Stimulated activated CD4-positive, alpha-beta T cell treated with anti-CD3 and anti-CD28 coated beads, Interleukin-4, amount 100 ng/mL, for 48 hours (primary cell): ENCODE data around the gene FOXP4.

Experiments
- DNase-seq, 2 donors: peaks; one replicate each; pipeline ENCODE4 v3.0.0-alpha.2; 2020; ENCODE audit warnings: low read depth in 2 of 2

The FOXP4 gene, protein sequence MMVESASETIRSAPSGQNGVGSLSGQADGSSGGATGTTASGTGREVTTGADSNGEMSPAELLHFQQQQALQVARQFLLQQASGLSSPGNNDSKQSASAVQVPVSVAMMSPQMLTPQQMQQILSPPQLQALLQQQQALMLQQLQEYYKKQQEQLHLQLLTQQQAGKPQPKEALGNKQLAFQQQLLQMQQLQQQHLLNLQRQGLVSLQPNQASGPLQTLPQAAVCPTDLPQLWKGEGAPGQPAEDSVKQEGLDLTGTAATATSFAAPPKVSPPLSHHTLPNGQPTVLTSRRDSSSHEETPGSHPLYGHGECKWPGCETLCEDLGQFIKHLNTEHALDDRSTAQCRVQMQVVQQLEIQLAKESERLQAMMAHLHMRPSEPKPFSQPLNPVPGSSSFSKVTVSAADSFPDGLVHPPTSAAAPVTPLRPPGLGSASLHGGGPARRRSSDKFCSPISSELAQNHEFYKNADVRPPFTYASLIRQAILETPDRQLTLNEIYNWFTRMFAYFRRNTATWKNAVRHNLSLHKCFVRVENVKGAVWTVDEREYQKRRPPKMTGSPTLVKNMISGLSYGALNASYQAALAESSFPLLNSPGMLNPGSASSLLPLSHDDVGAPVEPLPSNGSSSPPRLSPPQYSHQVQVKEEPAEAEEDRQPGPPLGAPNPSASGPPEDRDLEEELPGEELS

DNA sequence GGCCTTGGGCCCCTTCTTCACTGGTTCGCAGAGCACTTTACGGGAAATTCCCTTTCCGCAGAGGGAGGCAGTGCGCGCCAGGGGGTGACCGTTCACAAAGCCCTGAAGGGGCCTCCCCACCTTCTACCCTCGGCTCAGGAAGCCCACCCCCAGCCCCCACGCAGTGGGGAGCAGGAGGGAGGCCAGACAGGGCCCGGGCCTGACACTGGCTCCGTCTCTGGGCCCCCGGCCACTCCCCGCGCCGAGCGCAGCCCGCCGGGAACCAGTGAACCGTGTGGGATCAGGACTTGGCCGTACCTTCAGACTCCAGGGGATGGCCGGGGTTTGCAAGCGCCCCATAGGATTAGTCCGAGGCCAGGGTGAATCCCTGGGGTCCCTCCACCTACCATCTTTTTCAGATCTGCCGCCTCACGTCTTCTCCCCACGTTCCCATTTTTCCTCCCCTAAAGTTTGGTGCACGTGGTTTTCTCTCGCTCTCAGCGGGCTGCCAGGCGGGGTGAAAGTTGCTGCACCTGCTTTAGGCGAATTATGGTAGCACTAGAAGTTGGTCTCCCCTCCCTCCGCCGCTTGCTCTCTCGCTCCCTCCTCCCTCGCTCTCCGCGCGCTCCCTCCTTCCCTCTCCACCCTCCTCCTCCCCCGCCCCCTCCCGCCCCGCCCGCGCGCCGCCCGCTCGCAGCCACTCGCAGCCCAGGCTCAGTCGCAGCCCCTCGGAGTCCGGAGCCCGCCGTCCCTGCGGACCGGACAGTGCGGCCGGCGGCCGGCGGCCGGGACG is at the start of gene FOXP4:
Gene FOXP4, plus strand, starts transcription at position 679 of the 772 bp plus-strand sequence. CDS start 19,380 bp downstream, outside the sequence.
- DNase-seq, result peak; percentile 74 to 84

- DNase-seq, result no peak
Observed at GRCh38 chr6:41497573-41497972, 48.6 kb upstream of the FOXP4 start.

GRCh38 chr6:41497994-41498393 is 48.2 kb upstream of the FOXP4 start:
- DNase-seq, result no peak

GRCh38 chr6:41498968-41499599 is 47.1 kb upstream of the FOXP4 start:
- no peak for DNase-seq

GRCh38 chr6:41500561-41500960 is 45.6 kb upstream of the FOXP4 start:
- DNase-seq, result no peak

GRCh38 chr6:41502566-41502916 is 43.6 kb upstream of the FOXP4 start:
- no peak for DNase-seq

DNA sequence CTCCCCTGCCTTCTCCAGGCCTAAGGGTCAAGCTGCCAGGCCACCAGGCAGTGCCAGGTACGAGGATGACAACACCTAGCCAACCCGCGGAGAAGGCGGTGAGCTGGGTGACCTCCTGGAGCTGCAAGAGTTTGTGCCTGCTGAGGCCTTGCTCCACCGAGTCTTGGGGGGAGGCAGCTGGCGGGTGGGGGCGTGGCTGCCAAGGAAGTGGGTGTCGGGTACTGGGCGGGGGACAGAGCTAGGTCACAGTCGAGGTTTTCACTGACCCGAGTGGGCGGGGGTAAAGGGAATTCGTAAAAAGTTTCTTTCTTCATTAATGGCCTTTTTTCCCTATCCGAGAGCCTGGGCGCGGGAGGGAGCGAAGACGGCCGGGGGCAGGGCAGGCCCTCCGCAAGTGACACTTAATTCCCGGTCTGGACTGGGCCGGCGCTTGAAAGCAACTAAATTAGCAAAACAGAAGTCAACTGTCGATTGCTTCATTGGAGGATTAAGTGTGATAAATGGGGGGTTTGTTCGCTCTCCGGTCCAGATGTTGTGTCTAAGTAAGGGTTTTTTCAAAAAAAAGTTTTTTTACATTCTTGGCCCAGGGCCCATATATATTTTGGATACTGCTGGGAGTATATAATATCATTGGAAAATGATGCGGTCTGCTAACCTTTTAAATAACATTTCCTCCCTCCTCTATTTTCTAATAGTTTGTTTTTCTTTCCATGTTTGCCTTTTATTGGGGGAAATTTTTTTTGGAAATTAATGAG is 43.1 kb upstream of the FOXP4 start:
- DNase-seq, result no peak

DNA sequence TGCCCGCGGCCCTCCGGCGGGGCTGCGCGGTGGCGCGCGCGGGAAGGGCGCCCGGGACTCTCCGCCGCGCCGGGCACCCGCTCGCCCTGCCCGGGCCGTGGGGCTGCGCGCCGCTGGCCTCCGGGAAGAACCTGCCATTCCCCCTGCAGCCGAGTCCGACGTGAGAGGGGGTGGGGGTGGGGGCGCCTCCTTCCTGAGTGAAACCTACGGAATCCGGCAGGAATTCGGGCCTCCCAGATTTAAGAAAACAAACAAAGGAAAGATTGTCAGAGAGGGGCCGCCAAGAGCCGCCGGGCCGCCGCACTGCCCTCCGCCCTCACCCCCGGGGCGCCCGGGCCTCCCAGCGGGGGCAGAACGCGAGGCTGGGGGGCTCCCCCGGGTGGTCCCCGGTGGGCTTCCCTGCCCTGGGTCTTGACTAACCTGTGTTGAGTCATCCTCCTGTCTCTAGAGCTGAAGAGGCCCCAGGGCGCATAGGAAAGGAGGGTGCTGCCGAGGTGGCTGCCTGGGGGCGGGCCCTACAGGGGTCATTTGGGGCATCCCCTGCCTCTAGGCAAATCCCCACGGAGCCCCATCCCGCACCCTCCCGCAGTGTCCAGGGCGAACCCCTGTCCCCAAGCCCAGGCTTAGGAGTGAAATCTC is 42.2 kb upstream of the FOXP4 start:
- no peak for DNase-seq

GRCh38 chr6:41504466-41505121 is 41.6 kb upstream of the FOXP4 start:
- DNase-seq, result no peak

DNA sequence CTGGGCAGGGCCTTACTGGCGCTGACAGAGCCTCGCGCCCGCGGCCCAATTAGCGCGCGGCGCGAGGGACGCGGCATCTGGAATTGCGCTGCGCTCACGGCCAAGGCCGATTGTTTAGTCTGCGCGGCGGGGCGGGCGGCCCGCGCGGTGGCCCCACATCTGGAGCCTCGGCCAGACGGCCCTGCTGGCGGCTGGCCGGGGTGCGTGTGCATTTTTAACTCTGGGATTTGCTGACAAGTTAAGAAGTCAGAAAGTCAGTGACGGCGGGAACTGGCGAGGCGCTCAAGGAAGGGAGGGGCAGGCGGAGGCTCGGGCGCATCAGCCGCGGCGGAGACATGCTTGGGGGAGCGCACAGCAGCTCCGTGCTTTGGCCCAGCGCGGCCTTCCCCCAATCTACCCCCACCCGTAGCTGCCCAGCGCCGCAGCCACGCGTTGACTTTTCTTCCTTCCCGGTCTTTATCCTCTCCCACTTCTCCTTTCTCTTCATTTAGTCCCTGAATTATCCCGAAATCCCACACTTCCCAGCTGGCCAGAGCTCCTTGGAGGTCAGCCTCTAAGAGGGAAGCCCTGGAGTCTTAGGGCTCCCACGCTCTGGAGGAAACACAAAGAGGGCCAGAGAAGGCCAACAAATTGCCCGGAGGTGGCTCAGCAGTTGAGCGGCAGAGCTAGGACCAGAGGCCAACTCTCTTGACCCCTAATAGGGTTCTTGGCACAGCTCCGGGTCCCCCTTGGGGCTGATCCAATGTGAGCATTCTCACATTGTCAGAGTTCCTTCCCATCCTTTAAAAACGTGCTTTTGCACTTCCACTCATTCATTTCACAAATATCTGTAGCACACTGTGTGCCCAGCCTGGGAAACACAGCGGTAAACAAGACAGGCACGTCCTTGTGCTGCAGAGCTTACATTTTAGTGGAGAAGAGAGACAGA is 40.8 kb upstream of the FOXP4 start:
- peak in 1 of 2 donors; percentile 11 for DNase-seq

DNA sequence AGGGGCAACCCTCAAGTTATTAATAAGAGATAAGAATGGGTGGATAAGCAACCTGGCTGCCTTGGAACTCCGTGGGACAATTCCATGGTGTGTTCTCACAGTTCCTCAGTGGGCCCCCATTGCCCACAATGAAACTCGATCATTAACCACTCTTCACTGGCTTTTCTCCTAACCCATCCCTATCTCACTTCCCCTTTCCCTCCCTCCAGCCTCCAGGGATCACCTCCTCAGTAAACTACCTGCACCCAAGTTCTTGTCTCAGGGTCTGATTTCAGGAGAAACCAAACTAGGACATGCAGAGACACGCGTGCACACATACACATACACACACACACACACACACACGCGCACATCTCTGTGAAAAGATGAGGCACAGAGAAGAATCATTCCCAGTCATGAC is 37.7 kb upstream of the FOXP4 start:
- DNase-seq, result no peak

DNA sequence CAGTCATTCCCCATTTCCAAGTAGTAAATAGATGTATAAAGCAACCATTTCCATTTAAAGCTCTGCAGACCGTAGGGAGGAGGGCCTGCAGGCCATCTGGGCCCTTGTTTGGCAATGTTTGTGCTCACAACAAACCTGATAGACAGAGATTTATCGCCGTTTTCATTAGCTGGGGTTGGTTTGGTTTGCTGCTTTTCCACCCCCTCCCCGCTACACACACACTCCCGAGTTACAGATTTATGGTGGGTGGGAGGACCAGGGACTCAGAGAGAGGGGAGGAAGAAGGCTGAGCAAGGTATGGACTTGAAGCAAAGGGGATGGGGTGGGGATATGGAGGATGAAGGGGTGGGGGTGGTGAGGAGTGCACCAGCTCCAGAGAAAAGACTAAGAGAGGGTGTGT is 36.6 kb upstream of the FOXP4 start:
- no peak for DNase-seq

- DNase-seq, result no peak
Observed at GRCh38 chr6:41511443-41512060, 34.6 kb upstream of the FOXP4 start.

DNA sequence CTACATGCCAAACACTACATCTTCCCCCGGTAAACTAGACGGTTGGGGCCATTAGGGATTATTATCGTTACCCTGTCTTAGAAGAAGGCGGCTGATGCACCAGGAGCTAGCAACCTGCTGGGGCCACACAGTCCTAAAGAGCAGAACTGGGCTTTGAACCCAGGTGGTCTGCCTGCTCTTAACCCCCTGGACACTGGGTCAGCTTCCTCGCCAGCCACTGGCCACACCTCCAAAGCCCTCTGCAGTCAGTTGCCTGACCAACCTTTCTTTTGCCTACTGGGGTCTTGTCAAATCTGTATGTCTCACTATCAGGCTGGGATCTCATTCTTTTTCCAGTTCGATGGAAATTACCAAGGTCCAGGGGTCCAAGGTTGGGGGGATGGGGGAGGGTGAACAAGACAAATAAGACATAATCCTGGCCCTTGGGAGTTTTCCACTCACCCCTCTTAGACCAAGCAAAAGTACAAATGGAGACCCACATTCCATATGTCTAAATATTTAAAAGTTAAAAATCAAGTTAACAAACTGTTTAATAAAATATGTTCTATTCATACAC is 34.0 kb upstream of the FOXP4 start:
- no peak for DNase-seq

- no peak for DNase-seq
Observed at GRCh38 chr6:41515995-41516394, 30.2 kb upstream of the FOXP4 start.

- no peak for DNase-seq
Observed at GRCh38 chr6:41518118-41518517, 28.1 kb upstream of the FOXP4 start.

GRCh38 chr6:41519305-41519744 is 26.9 kb upstream of the FOXP4 start:
- DNase-seq, result no peak
